Ectodermal cell (in vitro differentiated cells): ENCODE measurements around the gene WDR70.
"Not testable (repeated sequence)": the region's sequence is repeated elsewhere in the genome, so short reads cannot be mapped to it uniquely, and the experiment has no call there.

Experiments used
- H3K27ac ChIP-seq: 2 replicates; pipeline ENCODE4 v1.7.0; 2013; ENCODE audit warnings: mild to moderate bottlenecking, low read depth, low read length; ENCODE audit not compliant: insufficient read depth, poor library complexity, severe bottlenecking
- H3K27me3 ChIP-seq: 2 replicates; pipeline ENCODE4 v1.7.0; 2013; ENCODE audit warnings: mild to moderate bottlenecking, low read length; ENCODE audit not compliant: insufficient read depth, control insufficient read depth, poor library complexity, severe bottlenecking
- H3K36me3 ChIP-seq: one replicate; pipeline ENCODE4 v1.7.0; 2013; ENCODE audit warnings: low read length; ENCODE audit not compliant: control insufficient read depth, insufficient read depth
- H3K4me1 ChIP-seq: one replicate; pipeline ENCODE4 v1.7.0; 2013; ENCODE audit warnings: low read length; ENCODE audit not compliant: control insufficient read depth, insufficient read depth
- H3K4me3 ChIP-seq: 2 replicates; pipeline ENCODE4 v1.7.0; 2013; ENCODE audit warnings: low read depth, low read length, control low read depth; ENCODE audit not compliant: insufficient read depth
- H3K9me3 ChIP-seq: 2 replicates; pipeline ENCODE4 v1.7.0; 2013; ENCODE audit warnings: mild to moderate bottlenecking, low read length, moderate library complexity; ENCODE audit not compliant: control insufficient read depth
- WGBS, 2 experiments: methylation state at CpG; one replicate each; pipeline ENCODE4 v1.1.7; 2013; ENCODE audit warnings: missing lambda C conversion rate in 2 of 2; 5-methylcytosine and 5-hydroxymethylcytosine counted together

WDR70 gene

DNA sequence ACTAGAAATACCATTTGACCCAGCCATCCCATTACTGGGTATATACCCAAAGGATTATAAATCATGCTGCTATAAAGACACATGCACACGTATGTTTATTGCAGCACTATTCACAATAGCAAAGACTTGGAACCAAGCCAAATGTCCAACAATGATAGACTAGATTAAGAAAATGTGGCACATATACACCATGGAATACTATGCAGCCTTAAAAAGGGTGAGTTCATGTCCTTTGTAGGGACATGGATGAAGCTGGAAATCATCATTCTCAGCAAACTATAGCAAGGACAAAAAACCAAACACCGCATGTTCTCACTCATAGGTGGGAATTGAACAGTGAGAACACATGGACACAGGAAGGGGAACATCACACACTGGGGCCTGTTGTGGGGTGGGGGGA lies 243.2 kb downstream of the WDR70 start:
- no CpG with 5 or more reads among the region's 2 CpGs for WGBS, 2 experiments
- not testable (repeated sequence) for H3K4me3 ChIP-seq, H3K36me3 ChIP-seq, H3K4me1 ChIP-seq, H3K27me3 ChIP-seq, H3K27ac ChIP-seq, H3K9me3 ChIP-seq

DNA sequence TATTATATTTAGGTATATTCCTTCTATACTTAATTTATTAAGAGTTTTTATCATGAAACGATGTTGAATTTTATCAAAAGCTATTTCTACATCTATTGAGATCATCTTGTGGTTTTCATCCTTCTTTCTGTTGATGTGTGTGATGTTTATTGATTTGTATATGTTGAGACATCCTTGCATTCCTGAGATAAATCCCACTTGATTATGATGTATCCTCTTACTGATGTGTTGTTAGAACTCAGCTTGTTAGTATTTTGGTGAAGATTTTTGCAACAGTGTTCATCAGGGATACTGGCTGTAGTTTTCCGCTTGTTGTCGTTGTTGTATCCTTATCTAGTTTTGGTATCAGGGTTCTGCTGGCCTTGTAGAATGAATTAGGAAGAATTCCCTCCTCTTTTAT lies 247.1 kb downstream of the WDR70 start:
- Histone ChIP-seq H3K27ac (no peak overlapping the region), H3K4me3 (no peak overlapping the region), H3K4me1 (no peaks in the 10 kb centered on the region), H3K36me3 (no peaks in the 10 kb centered on the region), H3K9me3 (no peaks in the 10 kb centered on the region), H3K27me3 (no peaks in the 10 kb centered on the region)
- 98 to 100% methylated on average over 2 of the region's 3 CpGs for WGBS, 2 experiments

DNA sequence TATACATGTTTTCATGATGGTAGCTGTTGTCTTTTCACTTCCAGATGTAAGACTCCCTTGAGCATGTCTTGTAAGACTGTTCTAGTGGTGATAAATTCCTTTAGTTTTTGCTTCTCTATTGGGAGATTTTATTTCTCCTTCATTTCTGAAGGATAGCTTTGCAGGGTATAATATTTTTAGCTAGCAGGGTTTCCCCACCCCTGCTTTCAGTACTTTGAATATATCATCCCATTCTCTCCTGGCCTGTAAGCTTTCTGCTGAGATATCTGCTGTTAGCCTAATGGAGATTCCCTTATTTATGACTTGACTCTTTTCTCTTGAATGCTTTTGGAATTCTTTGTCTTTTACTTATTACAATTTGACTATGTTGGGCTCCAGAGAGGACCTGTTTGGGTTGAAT lies 249.8 kb downstream of the WDR70 start:
- Histone ChIP-seq H3K4me1 (no peaks in the 10 kb centered on the region), H3K27ac (no peak overlapping the region), H3K27me3 (no peaks in the 10 kb centered on the region), H3K4me3 (no peak overlapping the region), H3K9me3 (no peaks in the 10 kb centered on the region), H3K36me3 (no peaks in the 10 kb centered on the region)

GRCh38 chr5:37631939-37632338 lies 252.8 kb downstream of the WDR70 start:
- no peaks in the 10 kb centered on the region for H3K9me3 ChIP-seq
- no peaks in the 10 kb centered on the region for H3K27me3 ChIP-seq
- no peak overlapping the region for H3K27ac ChIP-seq
- H3K4me1 ChIP-seq = no peaks in the 10 kb centered on the region
- WGBS, 2 experiments = 83 to 93% methylated on average over 2 of the region's 3 CpGs
- no peak overlapping the region for H3K4me3 ChIP-seq
- no peaks in the 10 kb centered on the region for H3K36me3 ChIP-seq

DNA sequence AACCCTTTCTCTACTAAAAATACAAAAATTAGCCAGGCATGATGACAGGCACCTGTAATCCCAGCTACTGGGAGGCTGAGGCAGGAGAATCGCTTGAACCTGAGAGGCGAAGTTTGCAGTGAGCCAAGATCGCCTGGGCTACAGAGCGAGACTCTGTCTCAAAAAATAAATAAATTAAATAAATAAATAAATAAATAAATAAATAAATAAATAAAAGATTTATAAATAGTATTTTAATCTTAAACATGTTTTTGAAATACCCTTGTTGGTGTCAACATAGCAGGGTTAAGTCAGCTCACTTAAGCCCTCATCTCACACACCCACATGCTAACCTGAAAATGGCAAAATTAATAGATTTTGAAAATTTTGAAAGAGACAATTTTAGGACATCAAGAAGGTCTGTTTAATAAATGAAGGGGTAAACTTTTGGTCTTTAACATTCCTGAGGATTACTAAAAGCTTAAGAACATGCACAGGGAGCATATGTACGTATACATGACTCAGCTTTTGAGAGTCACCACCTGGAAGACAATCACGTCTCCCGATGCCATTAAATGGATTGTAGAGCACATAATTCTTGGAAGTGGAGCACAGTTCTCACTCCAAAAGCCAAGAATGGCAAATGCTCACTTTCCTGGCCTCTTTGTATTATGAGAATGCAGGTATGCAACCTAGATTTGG lies 258.2 kb downstream of the WDR70 start:
- 93 to 96% methylated on average over 5 to 6 of the region's 7 CpGs for WGBS, 2 experiments
- Histone ChIP-seq H3K27me3 (no peaks in the 10 kb centered on the region), H3K4me3 (no peak overlapping the region), H3K9me3 (no peaks in the 10 kb centered on the region), H3K4me1 (no peaks in the 10 kb centered on the region), H3K27ac (no peak overlapping the region), H3K36me3 (no peaks in the 10 kb centered on the region)

DNA sequence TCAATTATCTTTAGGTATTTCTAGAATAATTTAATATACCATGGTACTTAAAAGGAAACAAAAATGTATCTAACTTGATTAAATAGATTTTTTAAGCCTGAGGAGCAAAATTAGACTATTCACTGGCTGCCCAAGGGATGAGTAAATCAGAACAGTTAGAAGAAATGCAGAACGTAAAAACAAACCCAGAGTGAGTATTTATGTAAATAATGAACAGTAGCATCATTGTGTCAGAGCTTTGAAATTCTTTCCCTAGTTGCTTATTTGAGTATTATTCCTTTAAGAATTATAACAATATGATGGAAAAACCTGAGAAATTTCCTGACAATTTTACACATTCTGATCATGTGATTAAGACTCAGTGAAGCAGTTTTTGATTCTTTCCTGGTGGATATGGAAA lies 259.8 kb downstream of the WDR70 start:
- no peak overlapping the region for H3K27ac ChIP-seq
- no peaks in the 10 kb centered on the region for H3K4me1 ChIP-seq
- H3K4me3 ChIP-seq = no peak overlapping the region
- H3K9me3 ChIP-seq = no peaks in the 10 kb centered on the region
- no peaks in the 10 kb centered on the region for H3K27me3 ChIP-seq
- no peaks in the 10 kb centered on the region for H3K36me3 ChIP-seq
- WGBS, 2 experiments = 79 to 100% methylated on average over 1 of the region's 1 CpG

GRCh38 chr5:37640088-37640487 lies 261.0 kb downstream of the WDR70 start:
- H3K36me3 ChIP-seq = no peaks in the 10 kb centered on the region
- H3K27me3 ChIP-seq = no peaks in the 10 kb centered on the region
- H3K4me3 ChIP-seq = no peak overlapping the region
- 88% methylated on average over 1 of the region's 2 CpGs; no CpG with 5 or more reads in 1 of the 2 experiments for WGBS, 2 experiments
- H3K9me3 ChIP-seq = no peaks in the 10 kb centered on the region
- no peaks in the 10 kb centered on the region for H3K4me1 ChIP-seq
- no peak overlapping the region for H3K27ac ChIP-seq

GRCh38 chr5:37641933-37642332 lies 262.8 kb downstream of the WDR70 start:
- Histone ChIP-seq H3K27me3 (no peaks in the 10 kb centered on the region), H3K4me3 (no peak overlapping the region), H3K36me3 (no peaks in the 10 kb centered on the region), H3K27ac (no peak overlapping the region), H3K4me1 (no peaks in the 10 kb centered on the region), H3K9me3 (no peaks in the 10 kb centered on the region)
- WGBS, 2 experiments = 90 to 100% methylated on average over 1 of the region's 1 CpG

DNA sequence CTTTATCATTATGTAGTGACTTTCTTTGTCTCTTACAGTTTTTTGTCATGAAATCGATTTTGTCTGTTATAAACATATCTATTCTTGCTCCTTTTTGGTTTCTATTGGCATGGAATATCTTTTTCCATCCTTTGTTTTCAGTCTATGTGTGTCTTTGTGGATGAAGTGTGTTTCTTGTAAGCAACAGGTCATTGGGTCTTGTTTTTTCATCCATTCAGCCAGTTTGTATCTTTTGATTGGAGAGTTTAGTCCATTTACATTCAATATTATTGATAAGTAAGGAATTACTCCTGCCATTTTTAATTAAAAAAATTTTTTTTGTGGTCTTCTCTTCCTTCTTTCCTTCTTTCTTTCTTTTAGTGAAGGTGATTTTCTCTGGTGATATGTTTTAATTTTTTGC lies 266.6 kb downstream of the WDR70 start:
- no peaks in the 10 kb centered on the region for H3K9me3 ChIP-seq

DNA sequence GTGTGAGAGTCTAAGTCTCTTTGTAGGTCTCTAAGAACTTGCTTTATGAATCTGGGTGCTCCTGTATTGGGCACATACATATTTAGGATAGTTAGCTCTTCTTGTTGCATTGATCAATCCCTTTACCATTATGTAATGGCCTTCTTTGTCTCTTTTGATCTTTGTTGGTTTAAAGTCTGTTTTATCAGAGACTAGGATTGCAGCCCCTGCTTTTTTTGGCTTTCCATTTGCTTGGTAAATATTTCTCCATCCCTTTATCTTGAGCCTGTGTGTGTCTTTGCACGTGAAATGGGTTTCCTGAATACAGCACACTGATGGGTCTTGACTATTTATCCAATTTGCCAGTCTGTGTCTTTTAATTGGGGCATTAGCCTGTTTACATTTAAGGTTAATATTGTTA lies 275.4 kb downstream of the WDR70 start:
- H3K36me3 ChIP-seq, H3K9me3 ChIP-seq, H3K27ac ChIP-seq, H3K27me3 ChIP-seq, H3K4me1 ChIP-seq, H3K4me3 ChIP-seq: not testable (repeated sequence)
- WGBS, 2 experiments = 94 to 100% methylated on average over 1 of the region's 1 CpG

More for the DNA sequence above, 266.6 kb downstream of the WDR70 start:
- H3K36me3 ChIP-seq = no peaks in the 10 kb centered on the region
- no peaks in the 10 kb centered on the region for H3K4me1 ChIP-seq
- no peak overlapping the region for H3K27ac ChIP-seq
- H3K4me3 ChIP-seq = no peak overlapping the region
- WGBS, 2 experiments = 100% methylated on average over 1 of the region's 1 CpG; no CpG with 5 or more reads in 1 of the 2 experiments
- no peaks in the 10 kb centered on the region for H3K27me3 ChIP-seq

GRCh38 chr5:37657046-37657445 lies 277.9 kb downstream of the WDR70 start:
- no peaks in the 10 kb centered on the region for H3K4me1 ChIP-seq
- no peak overlapping the region for H3K4me3 ChIP-seq
- no peaks in the 10 kb centered on the region for H3K27me3 ChIP-seq
- H3K36me3 ChIP-seq = no peaks in the 10 kb centered on the region
- no peak overlapping the region for H3K27ac ChIP-seq
- WGBS, 2 experiments = 81 to 89% methylated on average over 4 of the region's 4 CpGs
- no peaks in the 10 kb centered on the region for H3K9me3 ChIP-seq
